ENCODE results near the gene CPLX4. TPM values are rescaled to one million over a fixed set of nuclear protein-coding genes. Genes with fewer than 3 reads are reported as not detected.
A peak's percentile ranks its signal among the peaks of the same experiment; 100 is the strongest.

The CPLX4 gene
- total and polyA plus RNA-seq, 2 of the 13 experiments (the other 11 are each of a cell fraction or from before 2014, with no cell fraction given), result not detected

DNA sequence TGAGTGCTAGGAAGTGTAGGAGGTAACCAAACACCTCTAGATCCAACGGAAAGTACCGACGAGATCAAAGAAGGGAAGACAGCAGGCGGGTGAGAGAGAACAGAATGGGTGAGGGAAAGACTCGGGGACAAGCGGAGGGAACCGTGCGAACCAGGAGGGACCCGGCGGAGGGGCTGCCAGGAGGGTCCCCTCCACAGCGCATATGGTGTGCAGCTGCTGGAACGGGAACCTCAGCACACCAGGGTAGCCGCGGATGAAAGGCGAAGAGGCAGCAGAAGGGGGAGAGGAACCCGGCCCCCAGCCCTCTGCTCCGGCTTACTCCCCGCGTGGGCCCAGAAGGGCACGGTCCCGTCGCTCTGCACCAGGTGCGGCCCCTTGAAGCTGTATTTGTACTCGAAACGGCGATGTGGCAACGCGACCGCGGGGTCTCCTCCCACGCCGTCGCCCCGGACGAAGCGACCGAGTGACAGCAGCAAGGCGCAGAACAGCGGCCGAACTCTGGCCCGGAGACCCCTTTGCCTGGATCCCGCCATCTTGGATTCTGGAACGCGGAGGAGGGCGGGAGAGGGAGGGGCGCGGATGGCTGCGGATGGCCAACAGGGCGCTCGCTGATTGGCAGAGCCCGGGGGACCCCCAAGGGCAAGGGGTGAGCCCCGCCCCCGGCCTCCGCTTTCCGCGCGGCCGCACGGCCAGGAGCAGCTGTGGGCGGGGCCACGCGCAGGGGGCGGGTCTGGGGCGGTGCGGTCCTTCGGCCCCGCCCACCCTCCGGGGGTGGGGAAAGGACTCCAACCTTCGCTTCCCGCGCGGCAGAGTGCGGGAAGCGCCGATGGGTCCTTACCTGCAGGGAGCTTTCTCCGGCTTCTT is 40.5 kb upstream of the CPLX4 start, which contains the start of gene LMAN1:
TSS of gene LMAN1 (minus strand) at position 554 of the 864 bp plus-strand sequence. CDS start at position 533, 21 bp downstream.
- POLR2A ChIA-PET, result interaction anchor here (0.9 to 1.0 kb wide), 2 partner anchors 33 to 217 kb away, joined by 4 to 6 read pairs; no protein-coding TSS in a partner anchor
- Histone ChIP-seq H3K79me2 (ENCODE audit: insufficient read depth, low read length) (peaks cover 44% of the 10 kb centered on the region), H3K36me3 (replicated peaks in 1 of 2; ENCODE audit: control insufficient read depth in 1 of 2, insufficient read depth in 2 of 2, low read length in 2 of 2) (peaks cover 1 to 21% of the 10 kb centered on the region in 2 experiments), H4K20me1 (ENCODE audit: insufficient read depth, low read length) (peaks cover 24% of the 10 kb centered on the region), H3K9ac (ENCODE audit: insufficient read depth, low read depth, low read length) (peak within 1 kb of the TSS; percentile 100), H3K4me2 (ENCODE audit: low read depth, low read length) (peak within 1 kb of the TSS; percentile 80), H3K27ac (ENCODE audit: extremely low read length, insufficient read depth, low read length) (peak within 1 kb of the TSS; percentile 98), H2AFZ (ENCODE audit: low read length) (peak within 1 kb of the TSS; percentile 93), H3K27me3 (ENCODE audit: control insufficient read depth in 1 of 2, insufficient read depth in 2 of 2, low read length in 2 of 2) (peaks cover 0 to 4% of the 10 kb centered on the region in 2 experiments; a peak in 1 of 5 replicates), H3K9me3 (ENCODE audit: low read length) (no peaks in the 10 kb centered on the region), H3K4me1 (ENCODE audit: insufficient read depth, low read length) (peaks cover 43% of the 10 kb centered on the region), H3K4me3 (replicated peaks in 1 of 3; ENCODE audit: insufficient read depth in 1 of 3, low read depth in 2 of 3, low read length in 3 of 3) (peak within 1 kb of the TSS; percentile 97 to 100 (median 98))
- TSS peak; percentile 92 for BruUV-seq (replicated peaks)
- CTCF ChIA-PET (ENCODE audit: low intra/inter-chr PET ratio, low total read pairs), result no interaction called here
- ATAC-seq, result peak; percentile 96
- peak; percentile 85 for DNase-seq (ENCODE audit: low spot score)
- FAIRE-seq, result peak; percentile 61
- 2% methylated on average over 16 of the region's 76 CpGs for WGBS (ENCODE audit: low lambda C conversion rate)
- in situ Hi-C loops (cut with HindIII; ENCODE audit: extremely low pct_ligation_motif_present, low pct_unique_long_range_greater_than_20kb), result no loop called here
- intact Hi-C loops (cut with micrococcal nuclease; ENCODE audit: unreplicated experiment), result loop anchor here (1.0 to 2.0 kb wide), 2 partner anchors 44 to 217 kb away; no protein-coding TSS in a partner anchor
- TF ChIP-seq KDM2A (CRISPR knock-in tag; IDR thresholded peaks at IDR 0.05; ENCODE audit: borderline replicate concordance, low read depth) (peak; percentile 77), ZNF281 (CRISPR knock-in tag; IDR thresholded peaks at IDR 0.05; ENCODE audit: borderline replicate concordance) (no peak; the same call in 1 of the 2 replicates), SIX4 (CRISPR knock-in tag; IDR thresholded peaks at IDR 0.05) (no peak), ZBTB40 (IDR thresholded peaks at IDR 0.05) (no peak), ZBTB40 (CRISPR knock-in tag; IDR thresholded peaks at IDR 0.05) (peak; percentile 73; the same call in 1 of the 2 replicates)
- TF ChIP-seq, protein P1, sequence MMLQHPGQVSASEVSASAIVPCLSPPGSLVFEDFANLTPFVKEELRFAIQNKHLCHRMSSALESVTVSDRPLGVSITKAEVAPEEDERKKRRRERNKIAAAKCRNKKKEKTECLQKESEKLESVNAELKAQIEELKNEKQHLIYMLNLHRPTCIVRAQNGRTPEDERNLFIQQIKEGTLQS (CRISPR knock-in tag; IDR thresholded peaks at IDR 0.05), result no peak
